ENCODE measurements around the gene RABEP2.
"Not testable (repeated sequence)": the region's sequence is repeated elsewhere in the genome, so short reads cannot be mapped to it uniquely, and the experiment has no call there.

RABEP2 gene

DNA sequence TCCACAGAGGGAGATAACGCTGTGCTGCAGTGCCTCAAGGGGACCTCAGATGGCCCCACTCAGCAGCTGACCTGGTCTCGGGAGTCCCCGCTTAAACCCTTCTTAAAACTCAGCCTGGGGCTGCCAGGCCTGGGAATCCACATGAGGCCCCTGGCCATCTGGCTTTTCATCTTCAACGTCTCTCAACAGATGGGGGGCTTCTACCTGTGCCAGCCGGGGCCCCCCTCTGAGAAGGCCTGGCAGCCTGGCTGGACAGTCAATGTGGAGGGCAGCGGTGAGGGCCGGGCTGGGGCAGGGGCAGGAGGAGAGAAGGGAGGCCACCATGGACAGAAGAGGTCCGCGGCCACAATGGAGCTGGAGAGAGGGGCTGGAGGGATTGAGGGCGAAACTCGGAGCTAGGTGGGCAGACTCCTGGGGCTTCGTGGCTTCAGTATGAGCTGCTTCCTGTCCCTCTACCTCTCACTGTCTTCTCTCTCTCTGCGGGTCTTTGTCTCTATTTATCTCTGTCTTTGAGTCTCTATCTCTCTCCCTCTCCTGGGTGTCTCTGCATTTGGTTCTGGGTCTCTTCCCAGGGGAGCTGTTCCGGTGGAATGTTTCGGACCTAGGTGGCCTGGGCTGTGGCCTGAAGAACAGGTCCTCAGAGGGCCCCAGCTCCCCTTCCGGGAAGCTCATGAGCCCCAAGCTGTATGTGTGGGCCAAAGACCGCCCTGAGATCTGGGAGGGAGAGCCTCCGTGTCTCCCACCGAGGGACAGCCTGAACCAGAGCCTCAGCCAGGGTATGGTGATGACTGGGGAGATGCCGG, 7.5 kb upstream of the RABEP2 start:
- DNase-seq (ENCODE audit: low read depth), result no peak

DNA sequence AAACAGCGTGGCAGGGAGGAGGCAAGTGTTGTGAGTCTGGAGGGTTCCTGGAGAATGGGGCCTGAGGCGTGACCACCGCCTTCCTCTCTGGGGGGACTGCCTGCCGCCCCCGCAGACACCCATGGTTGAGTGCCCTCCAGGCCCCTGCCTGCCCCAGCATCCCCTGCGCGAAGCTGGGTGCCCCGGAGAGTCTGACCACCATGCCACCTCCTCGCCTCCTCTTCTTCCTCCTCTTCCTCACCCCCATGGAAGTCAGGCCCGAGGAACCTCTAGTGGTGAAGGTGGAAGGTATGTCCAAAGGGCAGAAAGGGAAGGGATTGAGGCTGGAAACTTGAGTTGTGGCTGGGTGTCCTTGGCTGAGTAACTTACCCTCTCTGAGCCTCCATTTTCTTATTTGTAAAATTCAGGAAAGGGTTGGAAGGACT, 6.8 kb upstream of the RABEP2 start, which contains the start of gene CD19:
Gene CD19 (plus strand): TSS at position 171 of the 425 bp plus-strand sequence. CDS start 30 bp downstream, at position 201.
- DNase-seq (ENCODE audit: low read depth), result no peak

DNA sequence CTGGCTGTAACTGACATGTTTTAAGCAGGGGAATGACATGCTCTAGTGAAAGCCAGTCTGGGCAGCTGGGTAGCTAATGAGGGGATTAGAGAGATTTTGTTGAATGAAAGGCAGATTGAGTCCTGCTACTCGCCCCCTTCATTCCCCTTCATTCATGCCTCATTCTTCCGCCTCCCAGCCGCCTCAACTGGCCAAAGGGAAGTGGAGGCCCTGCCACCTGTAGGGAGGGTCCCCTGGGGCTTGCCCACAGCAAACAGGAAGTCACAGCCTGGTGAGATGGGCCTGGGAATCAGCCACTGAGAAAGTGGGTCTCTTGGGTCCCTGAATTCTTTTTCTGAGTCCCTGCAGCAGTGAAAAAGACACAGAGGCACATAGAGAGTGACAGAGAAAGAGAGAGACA, 5.6 kb upstream of the RABEP2 start:
- DNase-seq (ENCODE audit: low read depth), result no peak

DNA sequence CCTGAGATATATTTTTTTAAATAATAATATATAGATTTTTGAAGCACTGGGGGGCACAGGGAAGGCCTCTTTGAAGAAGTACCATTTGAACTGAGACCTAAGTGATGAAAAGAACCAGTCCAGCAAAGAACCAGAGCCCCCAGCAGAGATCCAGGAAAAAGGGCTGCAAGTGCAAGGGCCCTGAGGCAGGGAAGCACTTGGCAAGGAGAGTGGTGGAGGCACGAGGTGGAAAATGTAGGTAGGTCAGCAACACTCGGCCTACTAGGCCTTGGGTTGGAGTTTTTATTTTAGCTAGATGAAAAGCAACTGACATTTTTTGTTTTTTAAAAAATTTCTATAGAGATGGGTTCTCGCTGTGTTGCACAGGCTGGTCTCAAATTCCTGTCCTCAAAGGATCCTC, 5.2 kb upstream of the RABEP2 start:
- DNase-seq (ENCODE audit: low read depth), result no peak

DNA sequence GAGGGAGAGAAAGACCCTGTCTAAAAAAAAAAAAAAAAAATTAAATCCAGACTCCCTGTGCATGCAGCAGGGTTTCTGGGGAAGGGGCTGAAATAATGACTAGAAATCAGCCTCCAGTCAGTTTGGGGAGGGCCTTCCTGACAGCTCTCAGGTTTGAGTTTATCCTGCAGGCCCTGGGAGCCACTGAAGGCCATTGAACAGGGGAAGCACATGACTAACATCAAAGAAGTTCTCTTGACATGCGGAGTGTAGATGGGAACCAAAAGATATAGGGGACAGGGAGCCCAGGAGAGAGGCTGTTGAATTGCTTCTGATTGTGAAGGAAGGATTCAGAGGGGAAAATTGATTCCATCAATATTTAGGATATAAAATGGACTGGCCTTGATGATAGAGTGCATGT, 2.8 kb upstream of the RABEP2 start:
- DNase-seq (ENCODE audit: low read depth), result no peak

DNA sequence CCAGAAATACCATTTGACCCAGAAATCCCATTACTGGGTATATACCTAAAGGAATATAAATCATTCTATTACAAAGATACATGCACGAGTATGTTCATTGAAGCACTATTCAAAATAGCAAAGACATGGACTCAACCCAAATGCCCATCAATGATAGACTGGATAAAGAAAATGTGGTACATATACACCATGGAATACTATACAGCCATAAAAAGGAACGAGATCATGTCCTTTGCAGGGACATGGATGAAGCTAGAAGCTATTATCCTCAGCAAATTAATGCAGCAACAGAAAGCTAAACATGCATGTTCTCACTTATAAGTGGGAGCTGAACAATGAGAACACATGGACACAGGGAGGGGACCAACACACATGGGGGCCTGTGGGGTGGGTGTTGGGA, 1.2 kb upstream of the RABEP2 start:
- not testable (repeated sequence) for DNase-seq (ENCODE audit: low read depth)

DNA sequence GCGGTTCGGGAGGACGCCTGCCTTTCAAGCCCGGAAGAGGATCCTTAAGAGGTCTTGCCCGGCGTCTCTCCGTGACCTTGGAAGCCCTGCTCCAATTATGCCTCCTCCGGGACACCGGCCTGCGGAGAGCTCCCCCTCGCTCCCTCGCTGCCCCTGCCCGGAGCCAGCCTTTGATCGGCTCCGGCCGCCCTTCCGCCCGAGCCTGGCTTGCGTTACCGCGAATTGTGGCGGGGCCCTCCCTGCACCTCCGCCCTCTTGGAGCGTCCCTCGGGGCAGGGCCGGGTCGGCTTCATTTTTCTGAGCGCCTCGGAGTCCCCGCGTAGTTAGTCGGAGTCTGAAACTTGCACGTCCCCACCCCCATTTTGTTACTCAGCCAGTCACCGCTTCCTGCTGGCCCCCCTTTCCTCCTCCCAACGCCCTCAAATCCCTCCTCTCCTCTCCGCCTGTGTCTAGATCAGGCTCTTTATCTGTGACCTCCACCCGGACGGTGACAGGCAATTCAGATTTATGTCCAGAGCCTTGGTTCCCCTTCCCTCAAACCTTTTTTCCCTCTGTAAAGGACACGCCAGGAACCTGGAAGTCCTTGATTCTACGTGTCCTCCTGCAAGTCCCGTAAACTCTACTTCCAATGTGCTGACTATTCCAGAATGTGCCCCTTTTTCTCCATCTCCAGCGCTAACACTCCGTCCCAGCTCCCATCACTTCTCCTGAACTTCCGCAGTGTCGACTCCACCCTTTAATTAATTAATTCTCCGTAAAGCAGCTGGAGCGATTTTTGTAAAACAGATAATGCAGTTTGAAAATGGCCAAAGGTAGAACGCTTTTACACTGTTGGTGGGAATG, 569 bp upstream of the RABEP2 start:
- peak; percentile 85 for DNase-seq (ENCODE audit: low read depth)

DNA sequence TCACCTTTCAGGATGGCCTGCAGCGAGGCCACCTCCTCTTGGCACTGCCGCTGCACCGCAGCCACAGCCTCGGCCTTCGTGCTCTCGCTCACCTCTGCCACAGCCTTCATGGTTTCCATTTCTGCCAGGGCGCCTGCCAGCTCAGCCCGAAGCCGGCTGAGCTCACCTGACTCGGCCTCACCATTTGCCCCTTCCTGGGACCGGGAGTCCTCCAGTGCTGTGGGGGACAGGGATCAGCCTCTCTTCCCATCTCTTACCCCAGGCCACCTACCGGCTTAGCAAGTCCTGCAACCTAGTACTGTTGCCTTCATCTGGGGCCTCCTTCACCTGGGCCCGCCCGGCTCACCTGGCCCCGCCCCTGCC, 658 bp downstream of the RABEP2 start:
- no peak for DNase-seq (ENCODE audit: low read depth)

DNA sequence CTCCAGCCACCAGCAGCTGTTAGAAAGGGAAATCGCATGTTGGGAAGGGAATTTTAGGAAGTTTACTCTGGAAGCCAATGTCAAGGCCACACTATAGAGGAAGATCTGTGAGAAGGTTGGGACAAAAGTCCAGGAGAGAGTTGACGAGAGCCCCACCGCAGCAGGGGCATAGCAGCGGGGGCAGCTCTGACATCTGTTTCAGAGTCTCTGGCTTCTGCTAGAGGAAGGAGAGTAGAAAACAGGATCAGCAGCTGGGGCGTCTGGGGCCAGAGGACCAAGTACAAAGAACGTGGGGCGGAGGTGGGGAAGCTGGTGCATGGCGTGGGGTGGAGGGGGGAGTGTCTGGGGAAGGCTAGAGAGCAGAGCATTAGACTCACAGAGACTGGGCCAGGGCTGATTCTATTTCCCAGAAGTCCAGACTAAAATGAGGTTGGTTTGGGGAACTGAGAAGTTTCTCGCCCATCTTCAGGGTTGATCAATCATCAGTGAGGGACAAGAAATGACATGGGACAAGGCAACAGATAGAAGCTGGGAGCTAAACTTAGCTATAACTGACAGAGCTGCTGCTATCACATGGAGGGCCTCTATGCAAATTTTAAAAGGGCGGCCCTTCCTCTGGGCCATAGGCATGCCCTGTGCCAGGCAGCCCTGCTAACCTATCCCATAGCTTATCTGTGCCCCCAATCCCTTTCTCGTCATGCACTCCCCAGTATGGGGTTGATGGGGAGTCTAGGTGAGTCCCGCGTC, 1.2 kb downstream of the RABEP2 start:
- no peak for DNase-seq (ENCODE audit: low read depth)

DNA sequence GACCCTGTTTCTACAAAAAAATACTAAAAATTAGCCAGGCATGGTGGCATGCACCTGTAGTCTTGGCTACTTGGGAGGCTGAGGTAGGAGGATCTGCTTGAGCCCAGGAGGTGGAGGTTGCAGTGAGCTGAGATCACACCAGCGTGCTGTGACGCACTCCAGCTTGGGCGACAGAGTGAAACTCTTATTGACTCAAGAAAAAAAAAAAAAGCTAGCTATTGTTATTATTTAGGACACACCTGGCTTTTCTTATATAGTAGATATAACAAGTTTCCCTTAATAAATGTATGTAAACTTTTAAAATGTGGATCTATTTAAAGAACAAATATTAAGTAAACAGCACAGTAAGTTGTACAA, 1.8 kb downstream of the RABEP2 start:
- no peak for DNase-seq (ENCODE audit: low read depth)

DNA sequence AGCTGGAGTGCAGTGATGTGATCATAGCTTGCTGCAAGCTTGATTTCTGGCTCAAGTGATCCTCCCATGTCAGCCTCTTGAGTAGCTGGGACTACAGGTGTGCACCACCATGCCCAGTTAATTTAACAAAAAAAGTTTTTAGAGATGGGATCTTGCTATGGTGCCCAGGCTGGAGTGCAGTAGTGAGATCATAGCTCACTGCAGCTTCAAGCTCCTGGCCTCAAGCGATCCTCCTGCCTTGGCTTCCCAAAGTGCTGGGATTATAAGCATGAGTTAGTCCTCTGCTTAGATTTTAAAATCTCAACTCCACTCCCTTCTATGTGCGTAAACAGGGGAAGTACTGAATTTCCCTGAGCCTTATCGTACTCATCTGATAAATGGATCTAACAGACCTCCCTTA, 6.3 kb downstream of the RABEP2 start:
- DNase-seq (ENCODE audit: low read depth), result no peak

DNA sequence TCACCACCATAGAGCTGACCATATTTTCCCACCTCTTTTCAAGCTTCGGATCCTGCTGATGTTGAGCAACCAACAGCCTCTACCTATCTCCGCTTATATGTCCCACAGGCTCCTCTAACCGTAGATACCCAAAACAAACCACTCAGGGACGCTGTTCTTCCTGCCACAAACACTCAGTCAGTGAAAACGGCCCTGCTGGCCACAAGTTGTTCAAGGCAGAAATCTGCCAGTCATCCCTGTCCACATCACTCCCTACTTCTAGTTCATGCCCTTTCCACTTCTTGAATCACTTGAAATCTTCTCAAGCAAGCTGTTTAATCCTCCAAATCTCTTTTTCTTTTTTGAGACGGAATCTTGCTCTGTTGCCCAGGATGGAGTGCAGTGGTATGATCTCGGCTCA, 7.9 kb downstream of the RABEP2 start:
- no peak for DNase-seq (ENCODE audit: low read depth)

DNA sequence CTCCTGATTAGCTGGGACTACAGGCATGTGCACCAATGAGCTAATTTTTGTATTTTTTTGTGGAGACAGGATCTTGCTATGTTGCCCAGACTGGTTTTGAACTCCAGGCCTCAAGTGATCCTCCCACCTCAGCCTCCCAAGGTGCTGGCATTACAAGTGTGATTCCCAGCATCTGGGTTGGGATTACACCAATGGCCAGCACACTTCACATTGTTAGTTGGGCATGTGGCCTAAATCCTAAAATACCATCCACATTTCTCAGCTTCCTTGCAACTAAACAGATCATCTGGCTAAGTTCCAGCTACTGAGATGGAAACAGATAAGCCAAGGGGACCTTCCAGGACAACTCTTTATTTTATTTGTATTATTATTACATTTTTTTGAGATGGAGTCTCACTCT, 9.9 kb downstream of the RABEP2 start:
- DNase-seq (ENCODE audit: low read depth), result no peak

DNA sequence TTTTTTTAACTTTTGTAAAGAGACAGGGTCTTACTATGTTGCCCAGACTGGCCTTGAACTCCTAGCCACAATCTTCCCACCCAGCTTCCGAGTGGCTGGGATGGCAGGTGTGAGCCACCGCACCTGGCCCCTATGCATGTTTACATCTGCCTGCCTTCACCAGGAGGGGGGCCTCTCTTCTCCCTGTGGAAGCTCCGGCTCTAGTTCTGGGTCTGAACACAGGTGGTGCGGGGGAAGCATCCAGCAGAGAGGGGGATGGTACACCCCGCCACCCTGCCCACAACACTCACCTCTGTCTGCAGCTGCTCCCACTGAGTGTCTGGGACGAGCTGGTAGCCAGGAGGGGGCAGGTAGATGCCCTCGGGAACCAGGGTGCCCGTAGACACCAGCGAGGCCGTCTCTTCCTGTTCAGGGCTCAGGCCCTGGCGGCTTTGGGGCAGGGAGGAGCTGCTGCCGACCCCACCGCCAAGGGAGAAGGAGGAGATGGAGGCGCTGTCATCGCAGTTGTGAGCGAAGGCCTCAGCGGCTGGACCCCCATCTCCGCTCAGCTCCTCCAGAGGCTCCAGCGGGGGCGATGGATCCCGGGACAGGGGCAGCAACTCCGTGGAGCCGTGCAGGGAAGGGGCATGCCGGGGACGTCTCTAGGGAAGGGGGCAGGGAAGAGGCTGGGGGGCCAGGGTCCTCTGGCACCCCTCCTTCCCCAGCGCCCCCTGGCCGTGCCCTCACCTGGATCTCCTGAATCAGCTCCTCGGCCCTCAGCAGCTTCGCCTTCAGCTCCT, 10.9 kb downstream of the RABEP2 start:
- no peak for DNase-seq (ENCODE audit: low read depth)

DNA sequence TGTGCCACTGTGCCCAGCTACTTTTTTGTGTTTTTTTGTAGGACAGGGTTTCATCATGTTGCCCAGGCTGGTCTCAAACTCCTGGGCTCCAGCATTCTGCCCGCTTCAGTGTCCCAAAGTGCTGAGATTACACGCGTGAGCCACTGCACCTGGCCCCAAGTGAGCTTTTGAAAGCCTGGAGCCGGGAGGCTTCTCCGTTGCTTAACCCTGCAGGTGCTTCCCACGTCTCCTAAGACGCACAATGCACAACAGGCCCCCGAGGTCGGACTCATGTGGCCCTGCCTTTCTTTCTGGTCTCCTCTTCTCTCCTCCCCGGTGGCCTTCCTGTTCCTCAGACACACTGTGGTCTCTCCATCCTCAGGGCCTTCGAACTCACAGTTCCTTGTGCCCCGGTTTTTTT, 12.5 kb downstream of the RABEP2 start:
- DNase-seq (ENCODE audit: low read depth), result no peak

DNA sequence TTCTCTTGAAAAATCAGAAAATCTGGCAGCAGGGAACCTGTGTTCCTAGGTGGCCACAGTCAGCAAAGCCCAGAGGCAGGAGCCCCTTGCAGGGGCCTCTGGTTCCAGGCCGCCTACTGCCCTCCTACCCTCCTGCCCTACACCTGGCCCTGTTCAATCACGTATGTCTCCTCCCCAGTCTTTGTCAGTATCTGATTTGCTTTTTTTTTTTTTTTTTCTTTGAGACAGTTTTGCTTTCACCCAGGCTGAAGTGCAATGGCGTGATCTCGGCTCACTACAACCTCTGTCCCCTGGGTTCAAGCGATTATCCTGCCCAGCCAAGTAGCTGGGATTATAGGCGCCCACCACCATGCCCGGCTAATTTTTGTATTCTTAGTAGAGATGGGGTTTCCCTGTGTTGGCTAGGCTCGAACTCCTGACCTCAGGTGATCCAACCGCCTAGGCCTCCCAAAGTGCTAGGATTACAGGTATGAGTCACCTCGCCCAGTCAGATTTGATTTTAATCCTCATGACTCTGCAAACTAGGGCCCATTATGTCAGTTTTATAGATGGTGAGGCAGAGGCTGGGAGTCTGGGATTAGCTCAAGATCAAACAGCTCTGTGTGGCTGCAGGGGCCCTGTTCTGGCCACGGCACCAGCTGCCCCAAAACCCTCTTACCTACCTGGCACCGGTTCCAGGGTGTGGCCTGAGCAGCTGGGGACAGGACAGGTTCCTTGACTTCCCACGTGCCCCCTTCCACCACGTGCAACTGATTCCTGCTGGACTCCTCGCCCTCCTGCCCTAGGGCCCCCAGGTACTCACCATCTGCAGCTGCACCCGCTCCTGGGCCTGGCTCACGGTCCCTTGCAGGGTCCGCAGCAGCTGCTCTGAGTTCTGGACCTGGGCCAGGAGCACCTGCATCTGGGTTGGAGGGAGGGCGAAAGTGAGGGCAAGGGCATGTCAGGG, 14.7 kb downstream of the RABEP2 start:
- DNase-seq (ENCODE audit: low read depth), result no peak

DNA sequence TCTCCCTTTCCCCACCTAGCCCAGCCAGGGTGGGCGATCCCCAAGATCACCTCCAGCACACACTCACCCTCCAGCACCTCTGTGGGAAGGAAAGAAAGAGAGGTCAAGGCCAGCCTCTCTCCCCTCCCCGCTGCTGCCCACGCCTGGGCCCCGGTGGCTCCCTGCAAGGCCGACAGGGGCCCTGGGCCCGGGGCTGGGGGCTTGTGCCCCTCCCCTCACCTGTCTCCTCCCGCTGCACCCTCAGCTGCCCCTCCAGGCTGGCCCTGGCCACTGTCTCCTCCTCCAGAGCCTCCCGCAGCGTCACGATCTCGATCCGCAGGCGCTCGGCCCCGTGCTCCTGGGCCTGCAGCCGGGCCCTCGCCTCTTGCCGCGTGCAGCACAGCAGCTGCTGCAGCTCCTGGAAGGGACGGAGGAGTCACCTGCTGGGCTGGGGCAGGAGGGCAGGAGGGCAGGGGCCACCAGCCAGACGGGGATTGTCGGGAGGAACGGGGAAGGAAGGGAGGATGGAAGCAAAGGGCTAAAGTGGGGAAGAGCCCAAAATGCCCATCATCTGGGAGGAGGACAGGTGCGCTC, 19.2 kb downstream of the RABEP2 start:
- DNase-seq (ENCODE audit: low read depth), result no peak

DNA sequence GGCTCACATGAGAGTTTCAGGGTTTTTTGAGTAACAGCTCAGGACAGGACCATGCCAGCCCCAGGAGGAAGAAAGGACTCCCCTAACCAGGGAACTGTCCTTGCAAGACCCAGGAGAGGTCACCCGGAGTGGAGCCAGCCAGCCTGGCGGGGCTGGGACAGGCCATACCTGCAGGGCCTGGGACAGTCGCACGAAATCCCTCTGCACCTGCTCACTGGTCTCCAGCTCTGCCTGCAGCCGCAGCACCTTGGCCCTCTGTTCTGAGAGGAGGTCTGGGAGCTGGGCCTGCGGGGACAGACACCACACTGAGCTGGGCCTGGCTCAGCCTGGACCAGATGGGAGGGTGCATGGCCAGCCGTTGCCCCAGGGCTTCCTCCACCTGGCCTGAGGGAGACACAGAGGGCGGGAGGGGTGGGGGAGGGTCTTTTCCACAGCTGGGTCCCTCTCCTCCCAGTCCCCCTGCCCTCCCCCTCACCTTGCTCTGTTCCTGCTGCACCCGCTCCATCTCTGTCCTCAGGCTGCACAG, 19.7 kb downstream of the RABEP2 start:
- no peak for DNase-seq (ENCODE audit: low read depth)

DNA sequence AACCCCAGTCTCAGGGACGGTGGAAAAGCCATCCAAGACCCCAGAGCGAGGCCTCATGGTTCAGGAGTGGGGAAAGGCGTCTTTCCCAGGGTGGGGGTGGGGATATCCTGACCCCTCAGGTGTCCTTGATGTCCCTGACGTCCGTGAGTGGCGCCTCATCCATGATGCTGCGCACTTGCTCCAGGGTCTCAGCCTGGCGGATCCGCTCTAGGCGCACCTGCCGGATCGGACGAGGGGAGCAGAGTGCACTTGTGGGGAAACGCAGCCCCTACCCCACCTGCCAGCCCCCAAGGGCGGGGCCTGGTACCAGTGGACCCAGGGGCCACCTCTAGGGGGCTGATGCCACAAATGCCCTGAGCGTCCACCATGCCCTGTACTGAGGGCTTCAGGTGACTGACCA, 20.2 kb downstream of the RABEP2 start:
- no peak for DNase-seq (ENCODE audit: low read depth)

DNA sequence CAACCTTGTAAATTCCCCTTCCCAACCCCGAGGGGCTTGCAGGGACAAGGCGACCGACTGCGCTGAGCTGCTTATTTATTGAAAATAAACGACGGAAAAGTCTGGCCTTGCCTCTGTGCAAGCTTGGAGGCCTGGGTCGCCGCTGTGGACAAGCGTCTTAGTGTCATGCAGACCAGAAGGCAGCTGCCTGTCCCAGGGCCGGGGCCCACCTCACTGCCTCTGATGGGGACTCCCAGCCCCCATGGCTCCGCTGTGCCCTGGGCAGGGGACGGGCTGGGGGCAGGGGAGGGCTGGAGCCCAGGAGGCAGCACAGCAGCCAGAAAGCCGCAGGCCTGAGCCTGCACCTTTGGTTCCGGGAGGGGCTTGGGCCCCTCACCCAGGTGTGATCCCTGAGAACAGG, 20.7 kb downstream of the RABEP2 start:
- no peak for DNase-seq (ENCODE audit: low read depth)
